NOMO-1 treated with DMSO at 0.1 percent for 48 hours (cell line): ENCODE measurements around the gene TMEM87B.
"Not testable (repeated sequence)": the region's sequence is repeated elsewhere in the genome, so short reads cannot be mapped to it uniquely, and the experiment has no call there.

Experiments used
- DNase-seq: peaks from one replicate; lab custom pipeline; 2025; ENCODE audit not compliant: unreplicated experiment; lab: John Stamatoyannopoulos, UW

Gene TMEM87B

DNA sequence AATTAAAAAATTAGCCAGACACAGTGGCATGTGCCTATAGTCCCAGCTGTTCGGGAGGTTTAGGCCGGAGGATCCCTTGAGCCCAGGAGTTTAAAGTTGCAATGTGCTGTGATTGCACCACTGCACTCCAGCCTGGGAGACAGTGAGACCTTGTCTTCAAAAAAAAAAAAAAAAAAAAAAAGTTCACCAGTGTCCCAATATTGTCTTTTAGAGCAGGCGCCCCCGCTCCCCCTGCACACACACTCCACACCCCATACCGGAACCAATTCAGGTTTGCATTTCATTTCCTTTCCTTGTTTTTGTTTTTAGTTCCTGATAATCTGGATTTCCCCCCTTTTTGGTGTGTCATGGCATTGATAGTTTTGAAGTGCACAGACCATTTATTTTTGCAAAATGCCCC lies 10.4 kb downstream of the TMEM87B start:
- DNase-seq = no peak

DNA sequence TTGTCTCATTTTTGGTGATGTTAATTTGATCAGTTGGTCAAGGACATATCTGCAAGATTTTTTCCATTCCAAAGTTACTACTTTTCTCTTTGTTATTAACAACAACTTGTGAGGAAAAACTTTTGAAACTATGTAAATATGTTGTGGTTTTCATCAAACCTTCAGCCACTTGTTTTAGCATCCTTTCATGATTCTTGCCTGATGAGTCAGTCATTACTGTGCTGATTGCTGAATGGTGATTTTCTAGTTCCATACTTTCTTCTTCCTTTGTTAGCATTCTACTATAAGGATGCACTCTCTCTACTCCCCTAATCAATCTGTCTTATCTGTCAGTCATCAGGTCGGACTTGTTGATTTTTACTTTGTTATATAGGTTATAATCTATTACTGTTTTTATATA lies 10.9 kb downstream of the TMEM87B start:
- DNase-seq = no peak

DNA sequence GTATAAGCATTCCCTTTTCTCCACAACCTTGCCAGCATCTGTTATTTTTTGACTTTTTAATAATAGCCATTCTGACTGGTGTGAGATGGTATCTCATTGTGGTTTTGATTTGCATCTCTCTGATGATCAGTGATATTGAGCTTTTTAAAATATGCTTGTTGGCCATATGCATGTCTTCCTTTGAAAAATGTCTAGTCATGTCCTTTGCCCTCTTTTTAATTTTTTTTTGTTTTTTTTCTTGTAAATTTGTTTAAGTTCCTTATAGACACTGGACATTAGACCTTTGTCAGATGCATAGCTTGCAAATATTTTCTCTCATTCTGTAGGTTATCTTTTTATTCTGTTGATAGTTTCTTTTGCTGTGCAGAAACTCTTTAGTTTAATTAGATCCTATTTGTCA lies 14.7 kb downstream of the TMEM87B start:
- not testable (repeated sequence) for DNase-seq

DNA sequence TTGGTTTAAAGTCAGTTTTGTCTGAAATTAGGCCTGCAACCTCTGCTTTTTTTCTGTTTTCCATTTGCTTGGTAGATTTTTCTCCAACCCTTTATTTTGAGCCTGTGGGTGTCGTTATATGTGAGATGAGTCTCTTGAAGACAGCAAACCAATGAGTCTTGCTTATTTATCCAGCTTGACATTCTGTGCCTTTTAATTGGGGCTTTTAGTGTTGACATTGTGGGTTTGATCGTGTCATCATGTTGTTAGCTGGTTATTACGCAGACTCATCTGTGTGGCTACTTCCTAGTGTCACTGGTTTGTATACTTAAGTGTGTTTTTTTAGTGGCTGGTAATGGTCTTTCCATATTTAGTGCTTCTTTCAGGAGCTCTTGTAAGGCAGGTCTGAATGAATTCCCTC lies 18.8 kb downstream of the TMEM87B start:
- DNase-seq = no peak

DNA sequence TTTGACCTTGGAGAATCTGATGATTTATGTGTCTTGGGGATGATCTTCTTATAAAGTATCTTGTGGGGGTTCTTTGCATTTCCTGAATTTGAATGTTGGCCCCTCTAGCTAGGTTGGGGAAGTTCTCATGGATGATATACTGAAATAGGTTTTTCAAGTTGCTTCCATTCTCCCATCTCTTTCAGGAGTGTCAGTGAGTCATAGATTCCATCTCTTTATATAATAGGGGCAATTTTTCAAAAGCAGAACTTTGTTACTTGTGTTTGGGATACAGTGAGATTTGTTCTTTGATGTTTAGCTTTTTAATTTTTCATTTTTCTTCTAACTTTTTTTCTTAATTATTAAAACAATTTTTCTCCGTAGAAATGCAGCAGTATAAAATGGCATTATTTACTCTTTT lies 19.4 kb downstream of the TMEM87B start:
- DNase-seq = no peak

DNA sequence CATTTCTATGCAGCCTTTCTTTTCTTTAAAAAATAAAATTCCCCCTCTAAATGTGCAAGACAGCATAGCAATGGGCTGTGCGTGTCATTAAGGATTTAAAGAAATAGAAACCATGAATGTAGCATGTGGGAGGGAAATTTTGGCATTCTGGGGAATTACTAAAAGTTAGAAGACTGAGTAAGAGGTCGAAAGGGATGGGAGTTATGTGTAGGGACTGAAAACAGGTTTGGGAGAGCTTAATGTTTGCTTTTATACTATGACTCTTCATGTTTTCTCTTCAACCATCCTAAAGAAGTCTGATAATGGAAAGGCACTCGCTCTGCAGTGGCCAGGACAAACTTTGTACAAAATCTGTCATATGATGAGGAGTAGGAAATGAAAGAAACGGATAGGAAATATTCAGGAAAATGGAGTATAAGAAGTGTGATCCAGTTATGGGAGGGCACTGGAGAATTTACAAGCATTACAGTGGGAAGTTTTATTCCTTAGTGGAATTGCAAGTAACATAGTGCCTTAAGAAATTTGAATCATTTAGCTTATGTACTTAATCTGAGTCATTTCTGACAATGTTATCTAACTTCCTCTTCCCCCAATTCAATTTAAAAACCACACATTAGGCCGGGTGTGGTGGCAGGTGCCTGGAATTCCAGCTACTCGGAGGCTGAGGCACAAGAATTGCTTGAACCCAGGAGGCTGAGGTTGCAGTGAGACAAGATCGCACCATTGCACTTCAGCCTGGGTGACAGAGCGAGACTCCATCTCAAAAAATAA lies 20.6 kb downstream of the TMEM87B start:
- DNase-seq = no peak

DNA sequence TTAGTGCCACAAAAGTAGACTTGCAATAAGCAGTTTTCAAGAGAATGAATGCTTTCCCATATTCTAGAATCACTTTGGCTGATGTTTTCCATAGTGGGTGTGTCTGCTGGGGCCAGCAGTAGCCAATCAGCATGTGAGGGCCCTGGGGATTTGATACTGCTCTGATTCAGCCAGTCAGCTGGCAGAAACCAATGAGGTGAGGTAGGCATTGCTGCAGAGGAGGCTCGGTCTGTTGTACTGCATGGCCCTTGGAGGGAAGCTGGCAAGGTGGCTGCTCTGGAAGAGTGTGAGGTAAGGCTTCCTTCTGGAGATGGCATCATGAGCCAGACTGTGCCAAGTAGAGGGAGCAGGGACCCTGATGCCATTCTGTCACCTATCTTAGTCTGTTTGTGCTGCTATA lies 22.7 kb downstream of the TMEM87B start:
- DNase-seq = no peak

DNA sequence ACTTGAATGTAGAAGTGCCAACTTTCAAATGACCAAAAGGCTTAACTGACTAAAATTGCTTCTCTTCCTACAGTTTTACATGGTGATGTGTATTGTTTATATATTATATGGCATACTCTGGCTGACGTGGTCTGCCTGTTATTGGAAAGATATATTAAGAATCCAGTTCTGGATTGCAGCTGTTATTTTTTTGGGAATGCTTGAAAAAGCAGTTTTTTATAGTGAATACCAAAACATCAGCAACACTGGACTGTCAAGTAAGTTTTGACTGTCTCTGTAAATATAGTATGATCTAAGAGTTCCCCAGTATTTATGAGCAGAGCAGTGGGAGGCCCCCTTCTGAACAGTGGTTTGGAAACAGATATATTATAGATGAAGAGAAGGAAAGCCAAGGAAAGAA lies 26.2 kb downstream of the TMEM87B start:
- no peak for DNase-seq

DNA sequence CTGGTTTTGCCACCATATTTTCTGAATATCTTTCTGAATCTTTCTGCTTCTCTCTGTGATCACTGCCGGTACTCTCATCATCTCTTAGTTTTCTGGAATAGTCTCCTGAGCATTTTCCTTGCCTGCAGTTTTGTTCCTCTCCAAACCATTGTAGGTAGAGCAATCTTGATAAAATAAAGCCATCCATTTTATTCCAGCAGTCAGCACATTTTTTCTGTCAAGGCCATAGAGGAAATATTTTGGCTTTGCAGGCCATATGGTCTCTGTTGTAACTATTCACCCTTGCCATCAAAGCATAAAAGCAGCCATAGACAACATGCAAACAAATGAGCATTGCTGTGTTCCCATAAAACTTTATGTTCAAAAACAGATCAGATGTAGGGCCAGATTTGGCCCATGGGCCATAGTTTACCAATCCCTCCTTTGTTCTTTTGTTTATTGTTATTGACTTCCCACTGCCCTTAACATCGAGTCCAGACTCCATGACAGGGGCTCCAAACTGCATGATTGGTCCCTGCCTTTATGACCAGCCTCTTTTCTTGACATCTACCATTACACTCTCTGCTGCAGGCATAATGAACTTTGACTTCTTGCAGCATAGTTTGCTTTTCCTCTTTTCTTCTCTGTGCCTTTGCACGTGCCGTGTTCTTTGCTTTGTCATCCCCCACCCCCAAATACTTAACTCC lies 29.8 kb downstream of the TMEM87B start:
- DNase-seq = no peak

DNA sequence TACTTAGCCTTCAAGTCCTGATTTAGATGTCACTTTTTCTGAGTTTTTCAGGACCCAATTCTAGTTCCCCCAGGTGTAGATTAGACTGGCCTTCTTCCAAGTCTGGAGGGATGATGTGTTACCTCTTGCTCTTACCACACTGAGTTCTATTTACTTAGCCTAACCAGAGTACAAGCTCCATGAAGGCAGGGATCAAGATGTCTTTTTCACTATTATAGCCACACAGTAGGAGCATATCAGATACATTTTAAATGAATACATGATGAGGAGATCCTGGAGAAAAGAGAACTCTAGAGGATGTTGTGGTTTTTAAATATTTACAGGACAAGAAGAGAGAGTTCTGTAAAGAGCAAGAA lies 30.3 kb downstream of the TMEM87B start:
- DNase-seq = no peak

DNA sequence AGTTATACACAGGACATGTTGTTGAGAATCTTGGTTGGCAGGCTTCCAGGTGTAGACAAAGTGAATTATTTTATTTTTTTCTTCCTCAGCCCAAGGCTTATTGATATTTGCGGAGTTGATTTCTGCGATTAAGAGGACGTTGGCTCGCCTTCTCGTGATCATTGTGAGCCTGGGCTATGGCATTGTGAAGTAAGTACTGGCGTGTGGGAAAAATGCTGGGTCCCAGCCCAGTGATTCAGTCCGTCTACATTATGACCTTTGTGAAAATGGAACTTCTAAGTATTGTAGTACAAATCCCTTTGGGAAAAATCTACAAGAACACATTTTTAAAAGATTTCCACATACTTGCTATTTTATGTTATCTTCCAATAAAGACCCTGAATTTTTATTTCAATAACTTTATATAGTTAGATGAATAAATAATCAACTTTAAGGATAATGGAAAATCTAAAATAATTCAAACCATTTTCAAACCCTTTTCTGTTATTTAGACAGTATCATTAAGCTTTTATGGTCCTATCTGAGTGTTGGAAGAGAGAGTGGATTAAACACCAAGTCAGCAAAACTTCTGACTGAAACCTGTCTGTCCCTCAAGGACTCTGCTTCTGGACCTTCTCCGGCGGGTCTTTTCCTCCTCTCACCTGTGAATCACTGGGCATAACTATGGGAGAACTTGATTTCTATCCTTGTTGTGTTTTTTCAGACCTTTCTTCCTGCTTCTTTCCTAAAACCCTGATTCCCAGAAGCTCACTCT lies 31.0 kb downstream of the TMEM87B start:
- DNase-seq = no peak

DNA sequence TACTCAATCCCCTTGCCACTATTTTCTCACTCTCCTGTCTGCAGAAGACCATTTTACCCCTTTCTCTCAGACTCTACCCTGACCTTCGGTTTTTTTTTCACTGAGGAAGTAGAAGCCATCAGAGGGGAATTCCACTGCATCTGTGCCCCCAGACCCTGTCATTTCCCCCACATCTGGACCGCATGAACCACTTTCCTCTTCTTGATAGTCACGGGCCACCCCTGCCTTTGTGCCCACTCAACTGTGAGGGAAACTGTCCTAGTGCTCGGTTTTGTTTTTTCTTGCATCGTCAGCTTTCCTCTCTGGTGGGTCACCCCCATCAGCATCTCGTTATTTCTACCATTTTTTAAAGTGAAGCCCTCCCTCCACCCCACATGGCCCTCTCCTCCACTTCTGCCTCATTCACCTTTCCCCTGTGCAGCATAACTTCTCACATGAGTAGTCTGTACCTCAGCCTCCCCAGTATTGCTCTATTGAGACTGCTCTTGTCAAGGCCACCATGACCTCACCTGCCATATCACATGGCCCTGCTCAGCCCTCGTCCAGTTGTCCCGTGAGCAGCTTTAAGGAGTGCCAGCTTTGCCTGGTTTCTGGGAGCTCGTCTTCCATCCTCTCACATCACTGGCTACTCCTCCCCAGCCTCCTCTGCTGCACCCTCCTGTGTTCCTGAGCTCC lies 32.4 kb downstream of the TMEM87B start:
- no peak for DNase-seq

DNA sequence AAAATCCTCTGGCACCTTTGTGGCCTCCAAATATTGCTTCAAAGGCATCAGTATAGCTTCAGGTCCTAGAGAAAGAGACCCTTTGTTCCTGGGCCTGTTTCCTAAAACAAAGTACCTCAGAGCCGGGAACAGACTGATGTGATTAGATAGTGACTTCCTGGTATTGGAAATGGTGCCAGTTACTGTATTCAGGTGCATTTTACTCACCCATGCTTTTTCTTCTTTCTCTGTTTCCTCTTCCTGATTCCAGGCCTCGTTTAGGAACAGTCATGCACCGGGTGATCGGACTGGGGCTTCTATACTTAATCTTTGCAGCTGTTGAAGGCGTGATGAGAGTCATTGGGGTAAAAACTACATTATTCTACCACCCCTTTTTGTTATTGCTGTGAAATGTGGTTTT lies 34.3 kb downstream of the TMEM87B start:
- no peak for DNase-seq

DNA sequence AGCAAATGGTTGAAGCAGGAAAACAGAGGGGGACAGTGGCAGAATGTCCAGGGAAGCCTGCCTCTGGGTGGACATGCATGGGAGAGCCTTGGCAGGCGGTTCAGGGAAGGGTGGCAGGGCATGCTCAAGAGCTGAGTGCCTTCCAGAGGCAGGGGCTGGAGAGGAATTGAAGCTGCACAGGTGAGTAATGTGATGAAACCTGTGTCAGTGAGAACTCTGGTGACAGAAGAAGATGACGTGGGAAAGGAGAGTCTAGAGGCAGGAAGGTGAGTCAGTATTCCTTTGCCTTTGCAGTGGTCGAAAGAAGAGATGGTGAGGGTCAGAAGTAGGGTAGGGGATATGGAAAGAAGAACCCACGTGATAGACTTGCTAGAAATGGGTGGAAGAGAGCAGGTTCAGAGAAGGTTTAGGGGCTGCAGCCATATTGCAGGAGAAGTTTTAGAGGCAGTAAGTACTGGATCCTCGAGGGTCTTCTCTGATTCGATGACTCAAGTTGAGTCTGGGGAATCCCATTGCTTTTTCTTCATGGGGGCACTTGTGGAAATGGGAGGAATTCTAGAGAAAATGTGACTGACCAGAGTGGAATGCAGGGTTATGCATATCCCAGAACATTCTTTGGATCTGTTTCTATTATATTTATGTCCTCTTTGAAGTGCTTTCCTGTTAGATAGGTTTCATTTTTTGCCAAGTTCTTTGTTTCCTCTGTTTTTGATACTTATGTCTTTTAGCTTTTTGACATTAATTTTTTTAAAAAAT lies 37.4 kb downstream of the TMEM87B start:
- no peak for DNase-seq

DNA sequence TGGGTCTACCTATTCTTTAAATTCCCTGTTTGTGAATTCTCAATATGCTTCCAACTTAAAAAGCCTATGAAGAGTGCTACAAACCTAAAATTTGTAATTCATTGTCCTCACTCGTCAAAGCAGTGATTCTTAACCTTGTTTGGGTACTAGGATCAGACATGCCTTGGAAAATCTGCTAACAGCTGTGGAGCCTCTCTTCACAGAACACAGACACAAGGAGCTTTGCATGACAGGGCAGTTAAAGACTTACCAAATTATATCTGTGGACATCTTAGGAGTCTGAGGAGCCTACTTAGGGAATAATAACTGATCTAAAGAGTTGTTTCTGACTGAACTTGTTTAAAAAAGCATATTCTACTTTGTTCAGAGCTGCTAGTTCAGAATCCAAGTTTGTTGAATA lies 38.1 kb downstream of the TMEM87B start:
- DNase-seq = no peak

DNA sequence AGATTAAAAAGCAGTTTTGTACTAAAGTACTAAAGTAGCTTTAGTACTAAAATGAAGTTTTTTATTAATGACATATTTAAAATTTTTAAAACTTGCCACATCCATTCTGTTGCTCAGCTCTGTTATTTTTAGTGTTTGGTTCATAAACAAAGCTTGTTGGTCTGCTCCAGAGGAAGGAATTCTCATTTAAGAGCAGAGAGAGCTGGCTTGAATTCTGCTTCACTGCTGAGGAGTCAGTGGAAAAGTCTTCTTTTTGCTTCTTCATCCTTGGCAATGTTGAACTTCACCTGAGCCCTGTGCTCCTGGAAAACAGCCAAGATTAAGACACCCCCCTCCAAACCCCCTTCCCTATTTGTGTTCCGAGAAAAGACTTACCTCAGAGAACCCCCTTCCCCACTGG lies 40.6 kb downstream of the TMEM87B start:
- no peak for DNase-seq

DNA sequence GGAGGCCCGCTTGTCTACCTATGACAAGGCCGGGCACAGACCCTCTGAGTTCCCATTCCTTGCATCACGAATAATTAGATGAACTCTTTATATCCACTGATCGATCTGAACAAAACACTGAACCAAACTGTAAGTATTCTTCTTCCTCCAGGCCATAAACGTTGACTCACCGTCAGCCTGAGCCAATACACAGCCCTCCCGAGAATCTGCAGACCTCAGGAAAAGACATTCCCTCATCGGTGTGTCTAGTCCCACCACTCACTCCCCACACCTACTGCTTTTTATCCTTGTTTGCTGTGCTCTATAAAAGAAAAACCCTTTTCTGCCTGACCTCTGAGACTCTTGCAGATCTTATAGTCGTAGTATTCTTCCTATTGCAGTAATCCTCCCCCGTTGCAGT lies 41.0 kb downstream of the TMEM87B start:
- no peak for DNase-seq

DNA sequence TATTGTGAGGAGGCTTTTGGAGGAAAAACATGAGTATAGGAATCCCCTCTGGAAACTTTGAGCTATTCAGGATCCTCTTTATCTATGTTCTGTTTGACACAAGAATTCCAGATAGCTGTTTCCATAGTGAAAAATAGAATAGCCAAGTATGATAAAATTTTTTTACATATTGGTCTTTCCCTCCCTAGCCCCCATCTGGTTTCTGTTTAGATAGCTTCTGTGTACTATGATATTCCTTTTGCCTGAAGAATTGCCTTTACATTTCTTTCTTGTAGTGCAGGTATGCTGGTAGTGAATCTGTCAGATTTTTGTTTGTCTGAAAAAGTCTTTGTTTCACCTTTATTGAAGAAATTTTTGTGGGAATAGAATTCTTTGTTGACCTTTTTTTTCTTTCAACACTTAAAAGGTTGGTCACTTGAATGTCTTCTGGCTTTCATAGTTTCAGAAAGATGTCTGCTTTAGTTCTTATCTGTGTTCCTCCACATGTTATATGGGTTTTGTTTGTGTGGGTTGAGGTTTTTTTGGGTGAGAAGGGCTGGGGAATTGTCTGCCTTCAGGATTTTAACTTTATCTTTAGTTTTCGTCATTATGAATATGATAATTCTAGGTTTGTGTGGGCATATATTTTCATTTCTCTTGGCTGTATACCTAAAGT lies 53.2 kb downstream of the TMEM87B start:
- no peak for DNase-seq

DNA sequence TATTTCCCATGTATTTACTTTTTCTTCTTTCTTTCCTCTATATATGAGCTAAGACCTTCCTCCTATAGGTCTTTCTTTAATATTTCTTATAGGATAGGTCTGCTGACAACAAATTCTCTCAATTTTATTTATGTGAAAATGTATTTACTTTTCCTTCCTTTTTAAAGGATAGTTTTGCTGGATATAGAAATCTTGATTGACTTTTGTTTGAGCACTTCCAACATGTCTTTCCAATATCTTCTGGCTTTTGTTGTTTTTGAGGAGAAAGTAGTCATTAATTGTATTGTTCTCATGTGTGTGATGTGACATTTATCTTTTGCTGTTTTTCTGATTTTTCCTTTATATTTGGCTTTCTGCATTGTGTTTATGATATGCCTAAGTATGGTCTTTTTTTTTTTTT lies 54.2 kb downstream of the TMEM87B start:
- no peak for DNase-seq

DNA sequence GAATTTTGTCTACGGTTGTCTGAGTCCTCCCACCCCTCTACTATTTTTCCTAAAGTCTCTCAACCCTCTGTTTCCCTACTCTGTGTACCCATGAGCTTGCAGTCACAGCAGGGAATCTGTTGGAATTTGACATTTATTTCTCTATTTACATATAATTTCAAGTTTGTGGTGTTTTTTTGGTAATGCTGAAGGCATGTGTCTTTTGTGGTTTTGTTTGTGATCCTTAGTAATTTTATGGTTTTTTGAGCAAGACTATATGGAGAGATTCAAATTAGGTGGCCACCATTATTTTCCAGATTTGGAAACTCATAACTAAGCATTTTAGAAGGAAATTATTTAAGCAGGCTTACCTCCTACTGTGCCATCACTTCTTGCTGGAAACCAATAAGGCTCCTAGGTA lies 55.9 kb downstream of the TMEM87B start:
- no peak for DNase-seq
